ENCODE results near the gene APPBP2.

DNA sequence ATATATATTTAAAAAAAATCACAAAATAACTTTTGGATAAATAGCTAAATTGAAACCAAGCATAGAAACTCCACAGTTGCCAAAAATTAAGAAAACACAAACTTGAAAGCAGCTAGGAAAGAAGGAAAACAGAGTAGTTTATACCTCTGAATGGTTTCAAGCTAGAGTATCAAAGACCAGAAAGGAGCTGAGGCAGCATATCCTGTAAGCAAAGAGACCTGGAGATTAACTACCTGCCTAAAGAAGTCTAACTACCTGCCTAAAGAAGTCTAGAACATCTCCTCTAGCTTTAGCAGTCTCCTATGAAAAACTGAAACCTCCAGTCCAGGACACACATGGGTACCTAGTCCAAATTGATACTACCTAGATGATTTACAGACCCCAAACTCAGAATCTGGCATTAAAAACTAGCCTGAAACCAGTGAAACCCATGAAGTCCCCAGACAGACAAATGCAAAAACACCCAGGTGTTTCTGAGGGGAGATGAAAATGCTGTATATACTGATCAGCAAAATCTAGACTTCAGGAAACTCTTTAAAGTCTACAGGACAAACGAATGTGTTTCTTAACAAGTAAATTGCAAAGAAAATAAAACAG lies 17.6 kb downstream of the APPBP2 start:
- TF ChIP-seq, protein P1, sequence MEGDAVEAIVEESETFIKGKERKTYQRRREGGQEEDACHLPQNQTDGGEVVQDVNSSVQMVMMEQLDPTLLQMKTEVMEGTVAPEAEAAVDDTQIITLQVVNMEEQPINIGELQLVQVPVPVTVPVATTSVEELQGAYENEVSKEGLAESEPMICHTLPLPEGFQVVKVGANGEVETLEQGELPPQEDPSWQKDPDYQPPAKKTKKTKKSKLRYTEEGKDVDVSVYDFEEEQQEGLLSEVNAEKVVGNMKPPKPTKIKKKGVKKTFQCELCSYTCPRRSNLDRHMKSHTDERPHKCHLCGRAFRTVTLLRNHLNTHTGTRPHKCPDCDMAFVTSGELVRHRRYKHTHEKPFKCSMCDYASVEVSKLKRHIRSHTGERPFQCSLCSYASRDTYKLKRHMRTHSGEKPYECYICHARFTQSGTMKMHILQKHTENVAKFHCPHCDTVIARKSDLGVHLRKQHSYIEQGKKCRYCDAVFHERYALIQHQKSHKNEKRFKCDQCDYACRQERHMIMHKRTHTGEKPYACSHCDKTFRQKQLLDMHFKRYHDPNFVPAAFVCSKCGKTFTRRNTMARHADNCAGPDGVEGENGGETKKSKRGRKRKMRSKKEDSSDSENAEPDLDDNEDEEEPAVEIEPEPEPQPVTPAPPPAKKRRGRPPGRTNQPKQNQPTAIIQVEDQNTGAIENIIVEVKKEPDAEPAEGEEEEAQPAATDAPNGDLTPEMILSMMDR (IDR thresholded peaks at IDR 0.05) = no peak
- no peak for TF ChIP-seq ZFX (IDR thresholded peaks at IDR 0.05; ENCODE audit: borderline replicate concordance)

Data from 22Rv1 (cell line).